Psoas muscle (tissue), 8 donors: ENCODE data around the gene TFB1M. TPM values are rescaled to one million over a fixed set of nuclear protein-coding genes. Genes with fewer than 3 reads are reported as not detected.

Source experiments
- ATAC-seq, 4 donors: fragments of 200-7000 bp; cut with Tn5 transposase; one replicate each; pipeline ENCODE4 v1.9.1; 2020; ENCODE audit warnings: moderate library complexity in 3 of 4, mild to moderate bottlenecking in 2 of 4
- DNase-seq, 2 donors: peaks; one replicate each; pipeline ENCODE4 v3.0.0-alpha.2; 2020
- H3K27ac ChIP-seq: fragments of 200-600 bp; one replicate; pipeline ENCODE4 v1.8.0; 2022
- H3K27me3 ChIP-seq, 3 donors: fragments of 200-600 bp in 1 of 3; one replicate each; pipeline versions ENCODE4 v1.6.1 to v1.8.0; 2013 to 2022; ENCODE audit warnings: low read length in 2 of 3, mild to moderate bottlenecking in 2 of 3, moderate library complexity in 1 of 3; ENCODE audit not compliant: insufficient read depth in 3 of 3
- H3K36me3 ChIP-seq, 2 donors: fragments of 200-600 bp in 1 of 2; one replicate each; pipeline versions ENCODE4 v1.6.1 to v1.8.0; 2013 to 2022; ENCODE audit warnings: low read depth in 1 of 2, mild to moderate bottlenecking in 1 of 2, moderate library complexity in 1 of 2; ENCODE audit not compliant: insufficient read depth in 1 of 2
- H3K4me1 ChIP-seq: fragments of 200-600 bp; one replicate; pipeline ENCODE4 v1.8.0; 2022
- H3K4me3 ChIP-seq: fragments of 200-600 bp; one replicate; pipeline ENCODE4 v1.8.0; 2022; ENCODE audit warnings: mild to moderate bottlenecking
- H3K9me3 ChIP-seq: fragments of 200-600 bp; one replicate; pipeline ENCODE4 v1.8.0; 2022
- WGBS, 3 donors: extraction: QIAGEN DNeasy Blood & Tissue Kit; methylation state at CpG; one replicate each; pipeline versions ENCODE4 v1.1.6 to v1.1.7; 2013; 5-methylcytosine and 5-hydroxymethylcytosine counted together
- intact Hi-C, 2 donors: fragments of 100-400 bp; cut with DNase I; formaldehyde crosslinking; loops; one replicate each; pipeline versions ENCODE4 v1.11.0 to v1.14.2; 2022
- polyA plus RNA-seq, 3 donors: library from polyadenylated mRNA; stranded (reverse); fragments of 200-250 nt; gene quantifications; one replicate each; pipeline ENCODE4 v1.2.3, GENCODE V29; 2013
- total RNA-seq, 4 donors: library from RNA; stranded (reverse); fragmentation: NEBNext Ultra II Directional in 2 of 4; extraction: Animal tissue kit (Norgen Biotek cat#: 25700) in 2 of 4; gene quantifications; one replicate each; pipeline versions ENCODE4 v1.2.1 to v1.2.4, GENCODE V29; 2021 to 2023
- TF ChIP-seq, protein P1 (sequence below): fragments of 200-600 bp; IDR thresholded peaks from one replicate; pipeline ENCODE4 v1.8.0; 2022; ENCODE audit warnings: antibody characterized with exemption
- donor health status: healthy with polysubstance abuse.
- donor health status: DM: no; HTN: no; CAD: no; lungs with moderate emphysema.
- donor health status: Bipolar disorder and iron deficiency.
- donor health status: healthy.
- donor health status: DM: yes; HTN: yes; CAD: no.
- donor health status: DM: no; HTN: no; CAD: no.
- donor health status: DM: no; HTN: no; CAD: no.
- donor health status: DM: yes; HTN: yes; CAD: no.

Gene TFB1M
- total and polyA plus RNA-seq, 7 donors = 7.2 to 25.9 (median 17.8) TPM

DNA sequence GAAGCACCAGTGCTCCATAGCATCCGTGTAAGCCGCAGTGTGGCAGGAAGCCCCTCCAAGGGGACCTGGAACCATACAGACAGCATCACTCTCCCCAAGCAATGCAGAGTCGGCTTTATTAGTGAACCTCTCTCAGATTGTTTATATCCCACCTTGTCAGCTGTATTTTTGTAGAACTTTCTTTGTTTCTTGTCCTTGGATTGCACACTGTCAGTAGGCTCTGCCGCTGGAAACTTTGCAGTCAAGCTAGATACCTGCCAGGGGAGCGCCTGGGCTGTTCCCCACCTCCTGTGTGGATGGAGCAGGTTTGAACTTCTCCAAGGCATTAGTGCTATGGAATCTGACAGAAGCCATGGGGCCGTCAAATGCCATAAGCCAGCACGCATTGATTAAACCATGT is 69.1 kb downstream of the TFB1M start:
- DNase-seq = no peak
- 84 to 86% (median 85%) methylated on average over 7 of the region's 7 CpGs for WGBS, 3 donors
- TF ChIP-seq, protein P1, sequence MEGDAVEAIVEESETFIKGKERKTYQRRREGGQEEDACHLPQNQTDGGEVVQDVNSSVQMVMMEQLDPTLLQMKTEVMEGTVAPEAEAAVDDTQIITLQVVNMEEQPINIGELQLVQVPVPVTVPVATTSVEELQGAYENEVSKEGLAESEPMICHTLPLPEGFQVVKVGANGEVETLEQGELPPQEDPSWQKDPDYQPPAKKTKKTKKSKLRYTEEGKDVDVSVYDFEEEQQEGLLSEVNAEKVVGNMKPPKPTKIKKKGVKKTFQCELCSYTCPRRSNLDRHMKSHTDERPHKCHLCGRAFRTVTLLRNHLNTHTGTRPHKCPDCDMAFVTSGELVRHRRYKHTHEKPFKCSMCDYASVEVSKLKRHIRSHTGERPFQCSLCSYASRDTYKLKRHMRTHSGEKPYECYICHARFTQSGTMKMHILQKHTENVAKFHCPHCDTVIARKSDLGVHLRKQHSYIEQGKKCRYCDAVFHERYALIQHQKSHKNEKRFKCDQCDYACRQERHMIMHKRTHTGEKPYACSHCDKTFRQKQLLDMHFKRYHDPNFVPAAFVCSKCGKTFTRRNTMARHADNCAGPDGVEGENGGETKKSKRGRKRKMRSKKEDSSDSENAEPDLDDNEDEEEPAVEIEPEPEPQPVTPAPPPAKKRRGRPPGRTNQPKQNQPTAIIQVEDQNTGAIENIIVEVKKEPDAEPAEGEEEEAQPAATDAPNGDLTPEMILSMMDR = no peak
- Histone ChIP-seq H3K27ac (no peak overlapping the region), H3K36me3 (peaks cover 0 to 31% of the 10 kb centered on the region in 2 donors), H3K9me3 (no peaks in the 10 kb centered on the region), H3K4me3 (no peak overlapping the region), H3K27me3 (no peaks in the 10 kb centered on the region), H3K4me1 (no peaks in the 10 kb centered on the region)
- ATAC-seq = no peak
- intact Hi-C loops = loop anchor here (10.0 kb wide), 2 partner anchors 310 to 320 kb away; no protein-coding TSS in a partner anchor

DNA sequence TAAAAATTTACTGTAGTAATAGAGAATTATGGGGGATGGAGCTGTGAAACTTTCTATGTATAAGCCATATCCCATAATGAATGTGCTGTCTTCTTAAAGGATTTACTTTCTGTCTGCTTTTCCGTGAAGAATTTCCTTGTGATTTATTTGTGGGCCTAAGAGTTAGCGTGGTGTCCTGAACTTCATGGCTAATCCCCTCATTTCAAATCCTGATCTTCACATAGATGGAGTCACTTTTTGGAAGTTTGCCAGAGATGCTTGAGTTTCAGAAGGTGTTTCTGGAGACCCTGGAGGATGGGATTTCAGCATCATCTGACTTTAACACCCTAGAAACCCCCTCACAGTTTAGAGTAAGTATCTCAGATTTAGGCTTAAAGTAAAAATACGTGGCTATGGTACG is 69.8 kb downstream of the TFB1M start:
- DNase-seq (no peak), ATAC-seq (no peak)
- H3K27ac ChIP-seq = no peak overlapping the region
- intact Hi-C loops = loop anchor here (10.0 kb wide), 2 partner anchors 310 to 320 kb away; no protein-coding TSS in a partner anchor
- H3K27me3 ChIP-seq = no peaks in the 10 kb centered on the region
- peaks cover 0 to 23% of the 10 kb centered on the region in 2 donors for H3K36me3 ChIP-seq
- no peaks in the 10 kb centered on the region for H3K9me3 ChIP-seq
- no peak overlapping the region for H3K4me3 ChIP-seq
- TF ChIP-seq, protein P1 = no peak
- no peaks in the 10 kb centered on the region for H3K4me1 ChIP-seq
- 52 to 66% (median 61%) methylated on average over 4 of the region's 4 CpGs for WGBS, 3 donors

DNA sequence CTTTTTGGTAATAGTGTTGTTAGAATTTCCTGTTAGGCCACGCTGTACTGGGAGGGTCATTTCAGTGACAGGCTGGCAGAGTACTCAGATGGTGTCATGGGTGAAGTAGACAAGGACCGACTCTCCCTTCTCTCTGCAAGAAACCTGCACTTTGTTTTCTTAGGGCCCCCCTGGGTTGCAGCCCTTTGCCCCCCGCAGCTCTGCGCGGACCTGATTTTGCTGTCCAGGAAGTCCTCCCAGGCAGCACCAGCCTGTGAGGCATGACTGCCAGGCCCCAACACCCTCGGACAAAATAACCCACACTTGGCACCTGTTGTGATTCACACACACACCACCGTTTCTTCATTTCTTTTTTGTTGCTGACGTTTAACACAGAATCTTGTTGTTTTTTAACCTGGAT is 72.3 kb downstream of the TFB1M start:
- Histone ChIP-seq H3K27ac (no peak overlapping the region), H3K4me3 (no peak overlapping the region), H3K36me3 (peaks cover 0 to 10% of the 10 kb centered on the region in 2 donors), H3K27me3 (no peaks in the 10 kb centered on the region), H3K4me1 (no peaks in the 10 kb centered on the region), H3K9me3 (no peaks in the 10 kb centered on the region)
- ATAC-seq (no peak), DNase-seq (no peak)
- 54 to 71% (median 69%) methylated on average over 8 of the region's 8 CpGs for WGBS, 3 donors
- intact Hi-C loops = loop anchor here (10.0 kb wide), 2 partner anchors 307 to 317 kb away; no protein-coding TSS in a partner anchor
- TF ChIP-seq, protein P1 = no peak

DNA sequence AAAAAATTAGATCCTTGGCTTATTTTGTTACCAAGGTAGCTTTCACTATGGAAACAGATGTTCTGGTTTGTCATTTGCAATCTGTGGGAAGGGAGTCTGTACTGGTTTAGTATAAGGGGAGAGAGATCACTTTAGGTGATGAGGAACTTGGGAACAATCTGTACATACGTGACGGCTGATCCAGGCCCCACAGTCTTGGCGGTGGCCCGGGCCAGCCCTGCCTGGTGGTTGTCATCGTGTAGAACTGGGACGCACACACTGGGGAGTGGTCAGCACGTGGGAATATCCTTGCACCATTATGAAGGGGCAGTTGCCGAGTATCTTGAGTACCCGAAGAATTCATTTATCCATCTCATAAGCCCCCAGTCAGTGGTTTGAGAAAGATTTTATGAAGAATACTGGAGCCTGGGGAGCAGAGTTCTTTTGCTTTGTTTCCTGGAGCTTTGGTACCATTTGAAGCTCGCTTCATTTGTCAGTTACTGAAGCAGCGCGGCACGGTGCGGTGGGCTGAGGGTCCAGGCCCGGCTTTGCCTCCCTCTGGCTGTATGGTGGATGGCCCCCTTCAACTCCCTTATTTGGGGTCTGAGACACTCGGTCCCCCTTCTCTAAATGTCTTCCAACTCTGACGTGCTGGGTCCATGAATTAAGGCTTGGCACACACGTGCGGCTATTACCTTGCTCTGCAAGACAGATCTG is 73.2 kb downstream of the TFB1M start:
- intact Hi-C loops = loop anchor here (10.0 kb wide), 2 partner anchors 306 to 316 kb away; no protein-coding TSS in a partner anchor
- Histone ChIP-seq H3K27me3 (no peaks in the 10 kb centered on the region), H3K36me3 (peaks cover 0 to under 1% of the 10 kb centered on the region in 2 donors), H3K4me1 (no peaks in the 10 kb centered on the region), H3K9me3 (no peaks in the 10 kb centered on the region), H3K4me3 (no peak overlapping the region), H3K27ac (no peak overlapping the region)
- no peak for ATAC-seq
- TF ChIP-seq, protein P1 = no peak
- 86 to 93% (median 91%) methylated on average over 19 of the region's 19 CpGs for WGBS, 3 donors
- DNase-seq = no peak
